ENCODE results near the gene LRP8. TPM values are rescaled to one million over a fixed set of nuclear protein-coding genes. Genes with fewer than 3 reads are reported as not detected.

The LRP8 gene
- total and polyA plus RNA-seq, 8 donors, result 0.58 to 26.8 (median 2.3) TPM

DNA sequence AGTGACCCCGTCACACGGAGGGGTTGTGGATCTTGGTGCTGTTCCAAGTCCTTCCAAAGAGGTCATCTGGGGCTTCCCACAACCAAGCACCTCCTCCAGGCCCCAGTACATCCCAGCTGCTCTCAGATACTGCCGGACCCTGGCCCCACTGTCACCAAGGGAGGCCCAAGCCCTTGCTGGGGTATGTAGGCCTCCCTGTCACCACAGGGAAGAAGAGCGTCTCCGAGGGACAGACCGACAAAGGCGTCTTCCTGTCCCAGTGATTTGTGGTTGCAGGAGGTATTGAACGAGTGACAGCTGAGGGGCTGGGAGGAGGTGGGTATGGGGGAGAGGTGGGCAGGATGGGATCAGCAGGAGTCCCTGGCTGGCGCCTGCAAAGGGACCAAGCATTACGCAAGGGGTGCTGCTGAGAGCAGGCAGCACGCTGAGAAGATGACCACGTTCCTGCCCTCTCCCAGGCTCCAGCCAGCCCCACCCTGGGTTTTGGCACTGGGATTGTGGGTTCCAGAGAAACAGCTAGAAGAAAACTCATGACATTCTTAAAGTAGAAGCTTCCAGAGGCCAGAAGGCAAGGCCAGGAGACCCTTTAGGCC lies 29.7 kb downstream of the LRP8 start:
- Histone ChIP-seq H3K4me1 (peaks cover 0 to 8% (median 5%) of the 10 kb centered on the region in 4 donors), H3K27ac (no peak overlapping the region), H3K9me3 (no peaks in the 10 kb centered on the region), H3K36me3 (no peaks in the 10 kb centered on the region), H3K4me3 (no peak overlapping the region), H3K27me3 (no peaks in the 10 kb centered on the region)
- DNase-seq, result no peak
- no peak for TF ChIP-seq POLR2A (IDR thresholded peaks at IDR 0.05)
- TF ChIP-seq, protein P1, sequence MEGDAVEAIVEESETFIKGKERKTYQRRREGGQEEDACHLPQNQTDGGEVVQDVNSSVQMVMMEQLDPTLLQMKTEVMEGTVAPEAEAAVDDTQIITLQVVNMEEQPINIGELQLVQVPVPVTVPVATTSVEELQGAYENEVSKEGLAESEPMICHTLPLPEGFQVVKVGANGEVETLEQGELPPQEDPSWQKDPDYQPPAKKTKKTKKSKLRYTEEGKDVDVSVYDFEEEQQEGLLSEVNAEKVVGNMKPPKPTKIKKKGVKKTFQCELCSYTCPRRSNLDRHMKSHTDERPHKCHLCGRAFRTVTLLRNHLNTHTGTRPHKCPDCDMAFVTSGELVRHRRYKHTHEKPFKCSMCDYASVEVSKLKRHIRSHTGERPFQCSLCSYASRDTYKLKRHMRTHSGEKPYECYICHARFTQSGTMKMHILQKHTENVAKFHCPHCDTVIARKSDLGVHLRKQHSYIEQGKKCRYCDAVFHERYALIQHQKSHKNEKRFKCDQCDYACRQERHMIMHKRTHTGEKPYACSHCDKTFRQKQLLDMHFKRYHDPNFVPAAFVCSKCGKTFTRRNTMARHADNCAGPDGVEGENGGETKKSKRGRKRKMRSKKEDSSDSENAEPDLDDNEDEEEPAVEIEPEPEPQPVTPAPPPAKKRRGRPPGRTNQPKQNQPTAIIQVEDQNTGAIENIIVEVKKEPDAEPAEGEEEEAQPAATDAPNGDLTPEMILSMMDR (IDR thresholded peaks at IDR 0.05), result no peak
- no peak for TF ChIP-seq EP300 (IDR thresholded peaks at IDR 0.05)
- no peak for TF ChIP-seq POLR2AphosphoS5 (IDR thresholded peaks at IDR 0.05)
- intact Hi-C loops (cut with DNase I; ENCODE audit: low total_unique reads), result no loop called here
- WGBS, 5 donors, result 79 to 84% (median 82%) methylated on average over 9 to 12 of the region's 12 CpGs

DNA sequence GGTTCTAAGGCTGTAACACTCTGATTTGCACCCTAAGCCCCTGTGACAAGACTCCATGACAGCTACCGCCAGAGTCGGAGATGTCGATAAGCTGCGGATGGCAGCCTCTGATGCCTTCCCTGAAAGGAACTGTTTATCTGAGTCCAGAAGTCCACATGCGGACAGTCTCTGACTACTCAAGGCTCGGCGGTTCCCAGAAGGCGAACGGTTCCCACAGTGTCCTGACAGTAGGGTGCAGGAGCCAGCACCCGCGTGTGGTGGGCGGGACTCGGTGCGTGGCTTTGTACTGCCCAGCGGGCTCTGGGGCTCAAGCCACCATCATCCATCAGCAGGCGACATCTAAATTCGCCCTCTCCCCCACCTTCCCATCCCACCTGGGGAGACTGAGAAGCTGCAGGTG lies 30.7 kb downstream of the LRP8 start:
- Histone ChIP-seq H3K4me1 (peaks cover 0 to 12% (median 9%) of the 10 kb centered on the region in 4 donors), H3K27ac (no peak overlapping the region), H3K4me3 (no peak overlapping the region), H3K36me3 (no peaks in the 10 kb centered on the region), H3K27me3 (no peaks in the 10 kb centered on the region), H3K9me3 (no peaks in the 10 kb centered on the region)
- no peak for DNase-seq
- TF ChIP-seq POLR2AphosphoS5 (IDR thresholded peaks at IDR 0.05), result no peak
- TF ChIP-seq EP300 (IDR thresholded peaks at IDR 0.05), result no peak
- TF ChIP-seq POLR2A (IDR thresholded peaks at IDR 0.05), result no peak
- TF ChIP-seq, protein P1 (IDR thresholded peaks at IDR 0.05), result no peak
- WGBS, 5 donors, result 87 to 95% (median 95%) methylated on average over 9 to 17 of the region's 17 CpGs
- intact Hi-C loops (cut with DNase I; ENCODE audit: low total_unique reads), result no loop called here

DNA sequence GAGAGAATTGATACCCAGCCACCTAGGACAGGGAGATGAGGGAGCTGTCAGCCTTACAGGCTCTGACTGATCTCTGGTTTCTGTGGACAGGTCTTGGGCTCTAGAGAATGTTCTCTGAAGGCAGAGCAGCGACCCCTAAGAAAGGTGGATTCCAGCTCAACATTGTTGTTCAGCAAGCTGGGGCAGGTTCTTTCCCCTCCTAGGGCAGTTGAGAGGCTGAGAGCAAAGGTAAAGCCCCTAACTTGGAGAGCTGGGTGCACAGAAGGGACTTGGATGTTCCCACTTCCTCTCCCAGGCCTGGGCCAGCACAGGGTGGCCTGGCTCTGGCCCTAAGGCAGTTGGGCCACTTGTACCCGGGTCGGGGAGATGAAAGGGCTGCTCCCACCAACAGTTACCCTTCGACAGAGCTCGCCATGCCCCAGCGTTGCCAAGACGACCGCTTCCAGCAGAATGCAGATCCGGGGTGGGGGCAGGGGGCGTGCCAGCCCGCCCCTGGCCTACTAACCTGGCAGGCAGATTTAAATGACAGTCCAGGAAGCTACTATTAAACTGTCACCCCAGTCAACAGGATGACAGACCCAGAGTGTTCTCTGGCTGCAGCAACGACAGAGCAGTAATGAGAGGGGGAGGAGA lies 31.6 kb downstream of the LRP8 start:
- no peak for TF ChIP-seq POLR2AphosphoS5 (IDR thresholded peaks at IDR 0.05)
- no peak for TF ChIP-seq EP300 (IDR thresholded peaks at IDR 0.05)
- TF ChIP-seq, protein P1 (IDR thresholded peaks at IDR 0.05), result no peak
- TF ChIP-seq POLR2A (IDR thresholded peaks at IDR 0.05), result no peak
- intact Hi-C loops (cut with DNase I; ENCODE audit: low total_unique reads), result no loop called here

DNA sequence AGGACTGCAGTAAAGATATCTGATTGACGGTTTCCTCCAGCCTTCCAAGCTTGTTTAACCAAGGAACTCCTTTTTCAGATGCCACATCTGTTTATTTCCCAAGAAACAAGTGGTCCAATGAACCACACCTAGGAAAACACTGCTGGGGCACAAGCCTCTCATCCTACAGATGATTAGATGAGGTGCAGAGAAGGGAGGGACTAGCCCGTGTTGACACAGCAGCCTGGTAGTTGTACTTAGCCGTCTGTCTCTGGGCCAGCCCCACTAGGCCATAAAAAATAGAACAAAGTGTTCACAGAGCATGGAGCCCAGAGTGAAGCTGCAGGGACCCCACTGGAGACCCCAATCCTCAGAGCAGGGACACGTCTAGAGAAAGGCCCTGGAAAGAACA lies 32.1 kb downstream of the LRP8 start:
- Histone ChIP-seq H3K27ac (no peak overlapping the region), H3K4me1 (peaks cover 0 to 12% (median 9%) of the 10 kb centered on the region in 4 donors), H3K4me3 (no peak overlapping the region), H3K36me3 (no peaks in the 10 kb centered on the region), H3K27me3 (no peaks in the 10 kb centered on the region), H3K9me3 (no peaks in the 10 kb centered on the region)
- intact Hi-C loops (cut with DNase I; ENCODE audit: low total_unique reads), result no loop called here
- TF ChIP-seq EP300 (IDR thresholded peaks at IDR 0.05) (no peak), POLR2A (IDR thresholded peaks at IDR 0.05) (no peak), POLR2AphosphoS5 (IDR thresholded peaks at IDR 0.05) (no peak)
- TF ChIP-seq, protein P1 (IDR thresholded peaks at IDR 0.05), result no peak
- 43 to 60% (median 52%) methylated on average over 4 of the region's 4 CpGs for WGBS, 5 donors
- peak in 1 of 2 donors; percentile 55 for DNase-seq

More for the DNA sequence above, 31.6 kb downstream of the LRP8 start:
- whole genome bisulfite sequencing, 5 donors, result 50 to 79% (median 76%) methylated on average over 1 to 12 of the region's 12 CpGs
- Histone ChIP-seq H3K4me3 (no peak overlapping the region), H3K36me3 (no peaks in the 10 kb centered on the region), H3K4me1 (peaks cover 0 to 12% (median 9%) of the 10 kb centered on the region in 4 donors), H3K27ac (no peak overlapping the region), H3K9me3 (no peaks in the 10 kb centered on the region), H3K27me3 (no peaks in the 10 kb centered on the region)
- peak in 1 of 2 donors; percentile 43 for DNase-seq

All from stomach (tissue), 9 donors.